HAP-1 (cell line): ENCODE data around the gene ACP1.

Source experiments
- DNase-seq, 2 experiments: peaks; one replicate each; pipeline ENCODE4 v3.0.0-alpha.2; 2016 to 2020; ENCODE audit warnings: low spot score in 2 of 2
- H3K27me3 ChIP-seq: fragments of 250-450 bp; sonication (Bioruptor Pico); 2 replicates; pipeline ENCODE4 v1.5.1; 2020; ENCODE audit warnings: low read depth, mild to moderate bottlenecking, moderate library complexity
- H3K36me3 ChIP-seq: fragments of 250-450 bp; sonication (Bioruptor Pico); replicated peaks from 2 replicates; pipeline ENCODE4 v1.5.1; 2020; ENCODE audit warnings: mild to moderate bottlenecking
- H3K4me1 ChIP-seq: fragments of 250-450 bp; sonication (Bioruptor Pico); 2 replicates; pipeline ENCODE4 v1.5.1; 2020; ENCODE audit warnings: mild to moderate bottlenecking
- H3K4me3 ChIP-seq: fragments of 250-450 bp; sonication (Bioruptor Pico); 2 replicates; pipeline ENCODE4 v1.5.1; 2020; ENCODE audit warnings: mild to moderate bottlenecking, moderate library complexity
- H3K9me3 ChIP-seq: fragments of 250-450 bp; sonication (Bioruptor Pico); 2 replicates; pipeline ENCODE4 v1.5.1; 2020; ENCODE audit warnings: mild to moderate bottlenecking, moderate library complexity
- in situ Hi-C: fragments of 300-500 bp; cut with MboI; formaldehyde crosslinking; loops from 3 replicates; pipeline ENCODE4 v1.14.3; 2020; ENCODE audit warnings: low sequenced_read_pairs, inconsistent platforms, mixed read lengths

ACP1 gene

DNA sequence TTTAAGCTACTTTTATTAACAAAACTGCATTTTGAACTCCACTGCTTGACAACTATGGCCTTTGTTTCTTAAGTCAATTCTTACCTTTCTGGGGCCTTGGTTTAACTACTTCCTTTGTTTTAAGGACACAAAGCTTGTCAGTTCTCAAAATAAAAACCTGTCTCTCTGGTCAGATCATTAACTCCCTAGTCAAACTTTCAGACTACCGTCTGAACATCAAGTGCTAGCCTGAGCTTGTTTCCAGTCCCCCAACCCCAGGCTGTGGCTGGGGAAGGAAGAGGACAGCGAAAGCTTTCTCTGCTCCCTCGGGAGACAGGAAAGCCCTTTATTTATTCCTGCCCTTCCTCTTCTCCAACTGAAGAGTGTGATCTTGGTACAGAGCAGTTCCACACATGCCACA lies 2.6 kb upstream of the ACP1 start:
- H3K9me3 ChIP-seq: peaks cover 7% of the 10 kb centered on the region; the same call in 1 of the 2 replicates
- in situ Hi-C loops: no loop called here
- no peaks in the 10 kb centered on the region for H3K36me3 ChIP-seq
- H3K27me3 ChIP-seq: no peaks in the 10 kb centered on the region
- H3K4me1 ChIP-seq: peaks cover 12% of the 10 kb centered on the region
- no peak overlapping the region for H3K4me3 ChIP-seq
- DNase-seq: no peak

DNA sequence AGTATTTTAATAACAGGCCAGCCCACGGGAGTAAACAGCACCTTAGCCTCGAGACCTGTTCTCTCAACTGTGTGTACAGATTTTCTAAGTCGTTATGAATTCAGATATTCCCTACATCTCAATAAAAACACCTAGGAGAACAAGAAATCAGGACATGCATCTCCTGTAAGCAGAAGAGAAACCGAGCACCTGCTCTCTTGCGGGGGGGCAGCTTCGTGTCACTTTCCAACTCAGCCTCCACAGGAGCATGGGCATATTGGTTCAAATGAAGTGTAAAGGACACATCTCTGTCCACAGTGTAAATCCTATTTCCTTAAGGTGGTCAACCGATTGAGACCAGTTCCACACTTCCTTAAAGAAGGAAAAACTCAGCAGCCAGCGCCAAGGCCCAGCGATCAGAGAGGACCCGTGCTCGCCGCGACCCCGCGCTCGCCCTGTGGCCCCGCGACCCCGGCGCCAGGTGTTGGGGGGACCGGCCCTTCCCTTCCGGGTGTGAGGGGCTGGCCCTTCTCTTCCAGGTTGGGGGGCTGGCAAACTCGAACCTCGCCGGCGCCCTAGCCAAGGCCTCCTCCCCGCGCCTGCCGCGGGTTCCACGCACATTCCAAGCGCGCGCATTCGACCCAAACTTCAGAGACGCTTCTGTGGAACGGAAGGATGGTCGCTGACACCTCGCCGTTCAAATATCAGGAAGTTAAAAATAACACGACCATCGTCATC lies 1.6 kb upstream of the ACP1 start:
- H3K9me3 ChIP-seq: peaks cover 2% of the 10 kb centered on the region; the same call in 1 of the 2 replicates
- no peak overlapping the region for H3K4me3 ChIP-seq
- H3K4me1 ChIP-seq: peaks cover 23% of the 10 kb centered on the region
- in situ Hi-C loops: no loop called here
- no peaks in the 10 kb centered on the region for H3K27me3 ChIP-seq
- DNase-seq: no peak
- H3K36me3 ChIP-seq: no peaks in the 10 kb centered on the region

DNA sequence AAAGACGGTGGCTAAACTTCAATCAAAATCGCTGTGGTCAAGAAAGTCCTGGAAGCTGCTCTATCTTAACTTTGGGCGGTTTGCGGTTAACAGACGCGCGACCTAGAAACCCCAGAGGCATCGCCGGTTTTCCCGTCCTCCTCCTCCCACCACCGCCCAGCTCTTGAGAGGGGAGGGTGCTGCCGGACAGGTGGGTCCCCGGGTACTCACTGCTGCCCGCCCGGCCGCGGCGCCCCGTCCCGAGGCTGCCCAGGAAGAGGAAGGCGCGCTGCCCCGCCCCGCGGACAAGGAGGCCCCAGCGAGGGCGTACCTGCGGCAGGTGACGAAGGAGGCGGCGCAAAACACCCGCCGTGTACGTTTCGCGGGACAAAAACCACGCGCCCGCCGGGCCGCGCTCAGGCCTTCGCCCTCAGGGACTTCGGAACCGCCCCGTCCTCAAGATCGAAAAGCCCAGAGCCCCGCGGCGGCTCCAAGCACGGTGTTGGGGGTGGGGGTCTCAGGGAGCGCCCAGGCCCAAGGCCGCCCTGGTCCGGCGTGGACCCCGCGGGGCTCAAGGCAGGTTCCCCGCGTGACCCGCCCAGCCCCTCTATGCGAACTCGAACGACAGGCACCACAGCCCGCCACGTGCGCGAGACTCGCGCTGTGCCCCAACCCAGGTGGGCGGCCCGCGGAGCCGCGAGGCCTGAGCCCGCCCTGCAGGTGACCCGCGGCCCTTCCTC lies 814 bp upstream of the ACP1 start, which contains the start of gene SH3YL1:
Gene SH3YL1, minus strand, starts transcription at position 259 of the 719 bp plus-strand sequence. Its CDS starts 48 bp downstream, at position 211.
- Histone ChIP-seq H3K27me3 (no peaks in the 10 kb centered on the region), H3K9me3 (peaks cover 2% of the 10 kb centered on the region; the same call in 1 of the 2 replicates), H3K4me3 (peak within 1 kb of the TSS; percentile 85), H3K4me1 (peaks cover 26% of the 10 kb centered on the region), H3K36me3 (no peaks in the 10 kb centered on the region)
- in situ Hi-C loops: no loop called here
- DNase-seq: no peak

DNA sequence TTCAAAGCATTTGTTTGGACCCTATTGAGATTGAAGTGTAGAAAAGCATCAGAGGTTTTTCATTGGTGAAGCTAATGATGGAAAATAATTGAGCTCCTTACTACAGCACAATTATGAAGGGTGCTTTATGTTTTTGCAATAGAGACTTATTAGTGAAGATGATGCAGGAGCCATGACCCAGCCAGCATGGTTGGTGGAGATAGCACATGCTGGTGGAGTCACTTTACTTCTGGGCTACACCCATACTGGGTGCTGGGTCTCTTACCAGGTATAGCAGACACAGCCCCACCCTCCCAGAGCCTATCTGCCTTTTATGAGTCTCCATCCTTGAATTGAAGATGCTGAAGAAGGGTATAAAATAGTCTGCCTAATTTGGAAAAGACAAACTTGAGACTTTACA lies 3.6 kb downstream of the ACP1 start:
- Histone ChIP-seq H3K27me3 (no peaks in the 10 kb centered on the region), H3K4me3 (no peak overlapping the region), H3K9me3 (no peaks in the 10 kb centered on the region), H3K4me1 (peaks cover 29% of the 10 kb centered on the region), H3K36me3 (peaks cover 12% of the 10 kb centered on the region)
- in situ Hi-C loops: no loop called here
- no peak for DNase-seq

DNA sequence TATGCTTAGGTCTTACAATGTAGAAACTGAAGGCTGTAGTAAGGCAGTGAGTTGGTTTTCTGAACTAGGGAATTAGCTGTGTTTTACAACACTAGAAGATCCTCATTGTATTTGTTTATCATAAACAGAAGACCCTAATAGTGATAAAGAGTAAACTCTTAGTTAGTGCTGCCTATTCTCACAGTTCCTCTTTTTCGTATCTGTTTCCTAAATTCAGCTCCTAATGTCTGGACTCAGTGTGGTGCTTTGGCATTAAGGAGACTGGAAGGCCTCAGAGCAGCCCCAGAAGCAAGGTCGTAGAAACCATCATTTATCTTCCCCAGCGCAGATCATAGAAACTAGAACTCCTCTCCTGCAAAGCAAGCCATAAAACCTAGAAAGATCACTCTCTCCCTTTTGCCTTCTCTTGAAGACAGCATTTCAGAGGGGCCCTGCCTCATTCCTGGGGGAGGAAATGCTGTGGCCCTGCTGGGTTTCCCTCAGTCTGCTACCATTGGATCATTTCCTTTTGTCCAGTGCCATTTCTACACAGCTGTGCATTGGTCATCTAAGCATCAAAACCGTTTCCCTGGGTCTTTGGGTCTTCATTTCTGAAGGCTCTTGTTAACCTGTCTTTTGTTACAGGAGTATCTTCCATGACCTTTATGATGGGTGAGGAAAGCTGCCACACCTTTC lies 4.7 kb downstream of the ACP1 start:
- Histone ChIP-seq H3K27me3 (no peaks in the 10 kb centered on the region), H3K4me1 (peaks cover 29% of the 10 kb centered on the region), H3K9me3 (no peaks in the 10 kb centered on the region), H3K4me3 (no peak overlapping the region), H3K36me3 (peaks cover 23% of the 10 kb centered on the region)
- no peak for DNase-seq
- in situ Hi-C loops: no loop called here

DNA sequence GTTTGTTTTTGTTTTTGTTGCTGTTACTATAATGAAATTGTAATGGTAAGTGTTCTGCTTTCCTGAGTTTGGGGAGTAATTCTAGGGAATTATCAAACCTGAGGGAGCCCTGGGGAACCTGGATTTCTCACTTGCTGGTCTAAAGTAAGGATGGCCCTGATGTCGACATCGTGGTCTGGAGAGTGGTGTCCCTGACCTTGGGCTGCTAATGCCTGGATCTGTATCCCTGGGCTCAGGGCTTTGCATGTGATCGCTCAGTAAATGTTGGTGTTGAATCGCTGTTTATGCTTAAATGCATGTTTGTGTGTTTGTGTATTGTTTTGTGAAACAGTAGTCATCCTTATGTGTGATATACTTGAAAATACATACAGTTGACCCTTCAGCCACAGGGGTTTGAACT lies 6.1 kb downstream of the ACP1 start:
- Histone ChIP-seq H3K4me3 (no peak overlapping the region), H3K27me3 (no peaks in the 10 kb centered on the region), H3K4me1 (peaks cover 28% of the 10 kb centered on the region), H3K36me3 (peaks cover 29% of the 10 kb centered on the region), H3K9me3 (no peaks in the 10 kb centered on the region)
- DNase-seq: no peak
- in situ Hi-C loops: no loop called here

DNA sequence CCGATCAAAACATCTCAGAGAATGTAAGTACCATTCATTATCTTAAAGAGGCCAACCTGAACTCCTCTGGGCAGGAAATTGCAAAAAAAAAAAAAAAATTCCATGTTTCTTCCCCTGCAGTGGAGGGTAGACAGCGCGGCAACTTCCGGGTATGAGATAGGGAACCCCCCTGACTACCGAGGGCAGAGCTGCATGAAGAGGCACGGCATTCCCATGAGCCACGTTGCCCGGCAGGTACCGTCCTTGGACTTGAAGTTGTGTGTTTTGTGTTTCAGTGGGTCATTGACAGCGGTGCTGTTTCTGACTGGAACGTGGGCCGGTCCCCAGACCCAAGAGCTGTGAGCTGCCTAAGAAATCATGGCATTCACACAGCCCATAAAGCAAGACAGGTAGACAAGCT lies 7.2 kb downstream of the ACP1 start:
- H3K4me3 ChIP-seq: no peak overlapping the region
- DNase-seq: no peak
- in situ Hi-C loops: no loop called here
- peaks cover 18% of the 10 kb centered on the region for H3K4me1 ChIP-seq
- no peaks in the 10 kb centered on the region for H3K9me3 ChIP-seq
- H3K36me3 ChIP-seq: peaks cover 38% of the 10 kb centered on the region
- no peaks in the 10 kb centered on the region for H3K27me3 ChIP-seq

DNA sequence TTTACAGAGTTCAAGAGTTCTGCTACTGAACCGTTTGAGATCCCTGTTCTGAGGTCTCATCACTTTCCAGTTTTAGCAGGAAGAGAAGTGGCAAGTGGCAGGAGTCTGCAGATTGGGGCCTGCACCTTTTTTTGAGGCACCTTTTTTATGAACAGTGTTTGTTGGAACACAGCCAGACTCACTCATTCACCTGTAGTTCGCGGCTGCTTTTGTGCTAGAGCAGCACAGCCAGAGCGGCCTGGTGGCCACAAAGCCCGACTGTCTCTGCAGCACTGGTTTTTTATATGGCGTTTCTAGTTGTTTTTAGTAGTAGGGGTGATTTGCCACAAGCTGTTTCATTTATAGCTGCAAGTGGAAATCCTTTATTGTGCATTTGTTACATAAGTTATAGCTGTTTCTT lies 8.6 kb downstream of the ACP1 start:
- H3K4me3 ChIP-seq: no peak overlapping the region

DNA sequence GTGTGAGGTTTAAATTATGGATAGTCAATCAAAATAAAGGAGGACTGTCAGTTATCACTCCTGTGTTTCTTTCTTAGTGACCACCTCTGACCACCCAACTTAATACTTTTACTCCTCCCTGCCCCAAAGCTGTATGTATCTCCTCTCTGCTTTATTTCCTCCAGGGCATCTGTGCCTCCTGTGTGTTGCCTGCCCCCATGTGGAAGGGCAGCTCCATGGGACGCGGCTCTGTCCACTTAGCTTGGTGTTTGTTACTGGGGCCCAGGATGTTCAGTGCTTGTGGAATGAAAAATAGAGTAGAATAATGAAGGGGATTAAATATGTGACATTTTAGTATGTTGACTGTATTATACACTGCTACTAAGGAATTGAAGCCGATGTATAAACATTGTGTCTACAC lies 9.8 kb downstream of the ACP1 start:
- peaks cover 61% of the 10 kb centered on the region for H3K36me3 ChIP-seq

More for the DNA sequence above, 8.6 kb downstream of the ACP1 start:
- no peak for DNase-seq
- peaks cover 4% of the 10 kb centered on the region for H3K4me1 ChIP-seq
- H3K27me3 ChIP-seq: no peaks in the 10 kb centered on the region
- in situ Hi-C loops: no loop called here
- no peaks in the 10 kb centered on the region for H3K9me3 ChIP-seq
- H3K36me3 ChIP-seq: peaks cover 50% of the 10 kb centered on the region

DNA sequence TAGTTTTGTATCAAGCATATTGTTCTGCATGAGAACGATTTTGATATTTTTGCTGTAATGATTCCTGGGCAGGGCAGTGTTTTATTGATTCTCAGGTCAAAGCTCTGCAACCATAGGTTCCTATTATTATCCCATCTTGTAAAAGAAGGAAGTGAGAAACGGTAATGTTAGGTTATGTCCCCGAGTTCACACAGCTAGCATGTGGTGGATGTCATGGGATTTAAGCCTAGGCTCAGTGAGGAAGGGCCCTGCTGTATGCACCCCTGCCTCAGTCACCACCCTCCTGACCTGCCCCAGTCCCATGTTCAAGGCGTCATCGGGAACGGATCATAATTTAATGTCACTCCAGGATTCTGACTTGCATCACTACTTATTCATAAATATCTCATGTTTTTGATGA lies 10.7 kb downstream of the ACP1 start:
- in situ Hi-C loops: no loop called here
- Histone ChIP-seq H3K9me3 (no peaks in the 10 kb centered on the region), H3K27me3 (no peaks in the 10 kb centered on the region), H3K36me3 (peaks cover 62% of the 10 kb centered on the region), H3K4me3 (no peak overlapping the region), H3K4me1 (peaks cover 2% of the 10 kb centered on the region; the same call in 1 of the 2 replicates)
- no peak for DNase-seq

More for the DNA sequence above, 9.8 kb downstream of the ACP1 start:
- Histone ChIP-seq H3K9me3 (no peaks in the 10 kb centered on the region), H3K27me3 (no peaks in the 10 kb centered on the region), H3K4me3 (no peak overlapping the region), H3K4me1 (peaks cover 2% of the 10 kb centered on the region; the same call in 1 of the 2 replicates)
- no peak for DNase-seq
- in situ Hi-C loops: no loop called here

DNA sequence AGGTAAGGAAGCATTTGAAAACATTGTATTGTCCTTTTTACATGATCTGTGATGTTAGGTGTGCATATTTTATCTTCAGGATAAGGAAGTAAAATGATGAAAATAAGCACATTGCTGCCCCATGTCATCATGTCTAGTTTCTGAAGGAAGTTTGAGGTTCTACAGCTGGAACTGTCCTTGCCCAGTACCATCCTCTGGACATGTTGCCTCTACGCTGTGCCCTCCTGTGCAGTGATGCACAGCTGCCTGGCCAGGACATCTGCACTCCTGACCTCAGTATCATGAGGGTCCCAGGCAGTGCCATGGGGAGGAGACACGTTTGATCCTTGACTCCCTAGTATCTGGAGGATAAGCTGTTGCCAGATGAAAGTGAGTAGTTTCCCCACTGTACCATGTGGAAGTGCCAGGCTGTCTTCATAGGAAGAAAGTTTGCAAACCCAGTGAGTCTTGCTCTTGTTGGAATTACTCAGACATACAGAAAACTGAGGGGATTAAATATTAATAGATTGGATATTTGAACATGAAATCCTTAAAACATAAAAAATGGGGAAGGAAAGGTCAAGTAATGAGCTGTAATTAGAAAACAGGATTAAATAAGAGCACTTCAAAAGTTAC lies 13.7 kb downstream of the ACP1 start:
- no peak for DNase-seq
- in situ Hi-C loops: no loop called here
- Histone ChIP-seq H3K36me3 (peaks cover 51% of the 10 kb centered on the region), H3K4me1 (no peaks in the 10 kb centered on the region), H3K9me3 (no peaks in the 10 kb centered on the region), H3K27me3 (no peaks in the 10 kb centered on the region), H3K4me3 (no peak overlapping the region)

DNA sequence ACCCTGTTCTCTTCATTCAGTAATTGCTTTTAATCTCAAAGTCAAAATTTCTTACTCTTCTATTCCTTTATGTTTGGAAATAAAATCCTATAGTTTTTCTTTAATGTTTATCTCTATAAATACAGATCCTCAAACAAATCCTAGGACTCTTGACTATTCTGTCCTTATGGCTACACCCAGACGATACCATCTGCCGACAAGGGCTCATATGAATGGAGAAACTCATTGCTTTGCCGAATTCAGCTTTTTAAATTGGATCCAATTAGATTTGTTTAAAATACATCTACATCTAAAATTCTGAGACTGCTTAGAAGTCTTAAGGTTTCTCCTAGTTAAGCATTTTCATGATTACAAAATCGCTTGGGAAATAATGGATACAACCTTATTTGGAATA lies 14.2 kb downstream of the ACP1 start:
- peaks cover 48% of the 10 kb centered on the region for H3K36me3 ChIP-seq
- in situ Hi-C loops: no loop called here

DNA sequence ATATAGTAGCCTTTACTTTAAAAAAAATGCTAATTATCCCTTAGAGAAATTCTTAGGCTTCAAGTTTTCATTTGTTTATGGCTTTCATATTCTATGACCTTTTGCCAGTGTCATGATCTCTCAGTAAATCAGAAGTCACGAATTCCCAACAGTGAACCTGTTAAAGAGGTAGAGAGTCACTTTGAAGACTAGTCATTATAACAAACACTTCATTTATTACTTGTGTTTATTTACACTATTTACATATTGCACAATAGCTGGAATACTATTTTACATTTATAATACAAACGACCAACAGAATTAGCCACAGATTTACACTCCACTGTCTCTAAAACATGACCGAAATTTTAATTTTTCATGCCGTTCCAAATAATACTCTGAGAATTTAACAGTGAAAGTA lies 14.6 kb downstream of the ACP1 start:
- Histone ChIP-seq H3K4me1 (no peaks in the 10 kb centered on the region), H3K36me3 (peaks cover 43% of the 10 kb centered on the region), H3K4me3 (no peak overlapping the region), H3K9me3 (no peaks in the 10 kb centered on the region), H3K27me3 (no peaks in the 10 kb centered on the region)
- in situ Hi-C loops: no loop called here
- no peak for DNase-seq

More for the DNA sequence above, 14.2 kb downstream of the ACP1 start:
- DNase-seq: no peak
- no peaks in the 10 kb centered on the region for H3K27me3 ChIP-seq
- no peaks in the 10 kb centered on the region for H3K4me1 ChIP-seq
- H3K9me3 ChIP-seq: no peaks in the 10 kb centered on the region
- no peak overlapping the region for H3K4me3 ChIP-seq
